ENCODE results near the gene AKIRIN2. TPM values are rescaled to one million over a fixed set of nuclear protein-coding genes. Genes with fewer than 3 reads are reported as not detected.

The AKIRIN2 gene
- total RNA-seq, 2 donors from 2014 or later, result 30.2 to 48.3 TPM

- Histone ChIP-seq H3K36me3 (no peaks in the 10 kb centered on the region), H3K27ac (no peak overlapping the region), H3K9ac (ENCODE audit: low read depth in 2 of 2, low read length in 2 of 2) (no peak overlapping the region), H3K4me1 (no peaks in the 10 kb centered on the region), H3K9me3 (no peaks in the 10 kb centered on the region), H3K27me3 (no peaks in the 10 kb centered on the region), H3K4me3 (no peak overlapping the region)
- intact Hi-C loops (cut with DNase I), result no loop called here
- TF ChIP-seq CTCF (IDR thresholded peaks at IDR 0.05), result no peak
- no peak for DNase-seq
Observed at GRCh38 chr6:87660226-87660911, 41.7 kb downstream of the AKIRIN2 start.

GRCh38 chr6:87658516-87658915, 43.5 kb downstream of the AKIRIN2 start:
- Histone ChIP-seq H3K4me1 (no peaks in the 10 kb centered on the region), H3K27ac (no peak overlapping the region), H3K9ac (ENCODE audit: low read depth in 2 of 2, low read length in 2 of 2) (no peak overlapping the region), H3K36me3 (no peaks in the 10 kb centered on the region), H3K9me3 (no peaks in the 10 kb centered on the region), H3K27me3 (no peaks in the 10 kb centered on the region), H3K4me3 (no peak overlapping the region)
- intact Hi-C loops (cut with DNase I), result no loop called here
- TF ChIP-seq CTCF (IDR thresholded peaks at IDR 0.05), result no peak
- DNase-seq, result no peak

- intact Hi-C loops (cut with DNase I), result no loop called here
- Histone ChIP-seq H3K9me3 (no peaks in the 10 kb centered on the region), H3K4me1 (no peaks in the 10 kb centered on the region), H3K9ac (ENCODE audit: low read depth in 2 of 2, low read length in 2 of 2) (no peak overlapping the region), H3K27ac (no peak overlapping the region), H3K4me3 (no peak overlapping the region), H3K36me3 (no peaks in the 10 kb centered on the region), H3K27me3 (no peaks in the 10 kb centered on the region)
- no peak for DNase-seq
- TF ChIP-seq CTCF (IDR thresholded peaks at IDR 0.05), result no peak
Observed at GRCh38 chr6:87656857-87657256, 45.2 kb downstream of the AKIRIN2 start.

- no peak overlapping the region for H3K9ac ChIP-seq (ENCODE audit: low read depth in 2 of 2, low read length in 2 of 2)
- H3K4me3 ChIP-seq, result no peak overlapping the region
- no peak overlapping the region for H3K27ac ChIP-seq
- intact Hi-C loops (cut with DNase I), result no loop called here
- no peak for TF ChIP-seq CTCF (IDR thresholded peaks at IDR 0.05)
- H3K9me3 ChIP-seq, result no peaks in the 10 kb centered on the region
- H3K27me3 ChIP-seq, result no peaks in the 10 kb centered on the region
- no peak for DNase-seq
- no peaks in the 10 kb centered on the region for H3K36me3 ChIP-seq
- no peaks in the 10 kb centered on the region for H3K4me1 ChIP-seq
Observed at GRCh38 chr6:87655824-87656223, 46.2 kb downstream of the AKIRIN2 start.

- Histone ChIP-seq H3K9ac (ENCODE audit: low read depth in 2 of 2, low read length in 2 of 2) (no peak overlapping the region), H3K9me3 (no peaks in the 10 kb centered on the region), H3K27me3 (no peaks in the 10 kb centered on the region), H3K27ac (no peak overlapping the region), H3K36me3 (no peaks in the 10 kb centered on the region), H3K4me1 (no peaks in the 10 kb centered on the region), H3K4me3 (no peak overlapping the region)
- intact Hi-C loops (cut with DNase I), result no loop called here
- TF ChIP-seq CTCF (IDR thresholded peaks at IDR 0.05), result no peak
- no peak for DNase-seq
Observed at GRCh38 chr6:87654875-87655454, 47.1 kb downstream of the AKIRIN2 start.
